ENCODE data around the gene NUAK1.
A peak's percentile ranks its signal among the peaks of the same experiment; 100 is the strongest.

The NUAK1 gene

DNA sequence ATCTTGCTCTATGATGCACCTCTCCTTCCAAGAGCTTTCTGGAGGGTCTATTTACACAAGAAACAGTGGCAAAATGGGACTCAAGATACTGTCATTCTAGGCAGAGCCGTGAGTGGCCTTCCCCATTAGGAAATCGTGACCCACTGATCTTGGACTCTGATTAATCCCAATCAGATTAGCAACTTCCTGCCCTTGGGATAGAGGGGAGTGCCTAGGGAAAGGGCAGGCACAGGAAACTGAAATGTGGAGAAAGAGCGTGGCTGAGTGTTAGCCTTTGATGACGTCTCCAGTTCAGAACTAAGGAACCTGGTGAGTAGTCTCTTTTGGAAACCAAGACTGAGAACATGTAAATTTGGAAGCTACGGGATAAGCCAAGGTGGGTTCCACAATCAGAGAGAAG, 76.1 kb downstream of the NUAK1 start:
- no peak for DNase-seq (ENCODE audit: low spot score)

DNA sequence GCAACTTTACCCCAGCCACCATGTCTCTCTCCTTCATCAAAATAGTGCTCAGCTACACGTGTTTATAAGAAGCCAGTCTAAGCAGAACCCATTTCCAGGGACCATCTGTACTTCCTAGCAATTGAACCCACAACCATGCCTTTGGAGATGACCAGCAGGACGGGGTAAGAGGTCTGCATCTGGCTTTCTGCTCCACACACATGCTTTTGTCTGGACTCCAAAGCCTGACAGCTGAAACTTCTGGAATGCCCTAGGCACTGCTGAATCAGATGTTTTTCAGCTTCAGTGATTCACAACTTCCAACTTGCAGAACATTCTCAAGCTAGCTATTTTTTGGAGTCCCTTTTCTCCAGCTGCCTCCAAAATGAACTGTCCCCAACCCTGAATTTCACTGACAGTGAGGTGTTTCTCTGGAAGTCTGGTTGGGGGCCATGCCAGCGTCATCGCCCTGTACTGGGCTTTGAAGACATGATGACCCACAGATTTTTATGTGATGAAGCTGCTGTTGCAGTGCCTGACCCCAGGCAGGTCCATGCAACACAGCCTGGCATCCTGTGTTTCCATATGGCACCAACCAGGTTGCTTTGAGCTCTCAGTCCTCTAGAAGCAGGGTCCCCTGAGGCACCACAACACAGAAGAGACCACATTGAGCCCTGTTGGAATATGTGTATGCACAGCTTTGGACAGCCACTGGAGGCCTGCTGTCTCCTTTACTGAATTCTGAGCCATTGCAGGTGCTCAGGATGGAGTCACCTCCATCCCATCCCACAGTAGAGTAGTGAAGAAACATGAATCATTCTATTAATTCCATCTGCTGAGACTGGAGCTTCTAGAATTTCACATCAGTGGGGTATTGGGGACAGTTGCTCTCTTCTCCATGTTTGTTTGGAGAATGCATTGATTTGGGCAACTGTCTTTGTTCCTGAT, 80.2 kb downstream of the NUAK1 start:
- DNase-seq (ENCODE audit: low spot score): peak; percentile 73

DNA sequence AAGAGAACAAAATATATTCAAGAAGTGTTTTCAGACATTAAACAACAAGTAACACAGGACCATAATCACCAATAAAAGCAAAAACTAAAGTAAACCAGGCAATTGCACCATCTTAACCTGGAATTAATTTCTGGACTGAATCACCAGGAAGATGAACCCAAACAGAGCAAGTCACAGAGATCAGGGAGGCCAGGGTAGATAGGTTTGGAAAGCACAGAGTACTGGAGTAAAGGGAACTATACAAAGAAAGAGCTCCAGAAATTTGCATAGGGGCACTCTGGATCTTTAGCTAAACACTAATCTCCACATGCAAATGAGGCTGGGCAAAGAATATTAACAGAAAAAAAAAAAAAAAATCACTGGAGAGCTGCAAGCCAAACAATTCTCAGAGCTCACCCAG, 84.7 kb downstream of the NUAK1 start:
- DNase-seq (ENCODE audit: low spot score): no peak

DNA sequence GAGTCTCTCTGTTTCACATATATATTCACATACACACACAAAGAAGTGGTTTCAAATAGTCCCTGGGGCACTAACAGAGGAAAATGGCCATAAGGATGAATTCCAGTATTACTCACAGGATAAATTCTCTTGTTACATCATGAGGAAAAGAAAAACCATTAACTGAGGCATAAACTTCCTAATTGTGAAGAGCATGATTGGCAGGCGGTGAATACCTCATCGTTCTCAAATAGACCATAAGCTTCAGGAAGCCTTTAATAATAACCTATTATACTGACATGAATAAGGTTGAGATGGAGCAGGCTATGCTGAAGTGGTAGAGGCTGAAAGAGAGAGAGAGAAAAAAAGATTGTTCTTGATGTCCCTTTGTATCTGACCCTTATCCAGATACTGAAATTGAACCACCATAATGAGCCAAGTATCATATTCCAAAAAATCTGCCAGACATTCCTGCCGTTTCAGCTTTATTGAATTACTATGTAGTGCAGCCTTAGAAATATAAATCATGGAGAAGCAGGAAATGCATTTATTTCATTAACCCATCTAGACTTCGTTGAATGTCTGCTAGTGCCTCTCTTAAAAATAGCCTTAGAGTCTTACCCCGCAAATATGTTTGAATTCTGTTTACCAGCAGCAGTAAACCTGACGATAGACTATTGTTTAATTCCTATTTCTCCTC, 86.8 kb downstream of the NUAK1 start:
- DNase-seq (ENCODE audit: low spot score): peak; percentile 15

DNA sequence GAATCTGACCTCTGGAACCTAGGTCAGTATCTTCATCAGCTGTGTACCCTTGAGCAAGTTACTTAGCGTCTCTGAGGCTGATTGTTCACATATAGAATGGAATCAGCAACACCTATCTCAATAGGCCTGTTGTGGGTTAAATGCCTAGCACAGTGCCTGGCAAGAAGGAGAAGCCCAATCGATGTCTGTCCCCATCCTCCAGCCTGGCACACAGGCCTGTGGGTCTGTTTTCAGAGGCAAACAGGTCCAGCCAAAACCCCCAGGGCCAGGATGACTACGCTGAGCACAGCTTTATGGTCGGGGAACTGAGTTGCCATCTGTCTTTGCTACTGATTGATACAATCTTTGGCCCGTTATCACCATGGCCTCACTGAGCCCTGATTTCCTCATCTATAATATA, 89.2 kb downstream of the NUAK1 start:
- no peak for DNase-seq (ENCODE audit: low spot score)

DNA sequence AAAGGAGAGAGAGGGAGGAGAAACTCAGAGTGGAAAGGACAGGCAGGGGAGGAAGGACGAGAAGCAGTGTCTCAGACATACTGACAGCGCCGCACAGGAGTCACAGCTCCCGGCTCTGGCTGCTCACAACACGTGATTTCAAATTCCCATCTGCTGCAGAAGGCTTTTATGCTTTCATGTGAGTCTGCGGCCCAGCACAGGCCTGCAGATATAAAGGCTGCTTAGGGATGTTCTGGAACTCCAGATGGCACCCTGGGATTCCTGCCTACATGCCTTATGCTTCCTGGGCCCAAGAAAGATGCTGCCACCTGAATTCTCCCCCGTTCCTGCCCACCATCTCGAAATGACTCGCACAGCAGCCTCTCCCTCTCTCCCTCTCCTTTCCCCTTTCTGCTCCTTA, 89.6 kb downstream of the NUAK1 start:
- no peak for DNase-seq (ENCODE audit: low spot score)

DNA sequence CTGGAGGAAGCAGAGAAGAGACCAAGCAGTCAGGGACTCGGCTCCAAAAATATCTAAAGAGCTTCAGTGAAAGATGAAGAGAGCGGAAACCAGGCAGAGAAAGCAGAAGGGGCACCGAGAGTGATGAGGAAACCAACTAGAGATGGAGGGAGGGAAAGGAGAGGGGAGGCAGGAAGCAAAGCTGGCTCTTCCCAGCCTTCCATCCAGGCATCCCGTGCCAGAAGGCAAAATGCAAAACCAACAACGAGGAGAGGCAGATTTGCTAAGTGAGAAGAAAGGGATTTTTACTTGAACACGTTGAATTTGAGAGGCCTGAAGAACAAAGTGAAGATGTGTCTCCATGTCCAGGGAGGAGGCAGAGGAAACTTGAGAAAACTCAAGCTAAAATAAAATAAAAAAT, 90.1 kb downstream of the NUAK1 start:
- DNase-seq (ENCODE audit: low spot score): no peak

DNA sequence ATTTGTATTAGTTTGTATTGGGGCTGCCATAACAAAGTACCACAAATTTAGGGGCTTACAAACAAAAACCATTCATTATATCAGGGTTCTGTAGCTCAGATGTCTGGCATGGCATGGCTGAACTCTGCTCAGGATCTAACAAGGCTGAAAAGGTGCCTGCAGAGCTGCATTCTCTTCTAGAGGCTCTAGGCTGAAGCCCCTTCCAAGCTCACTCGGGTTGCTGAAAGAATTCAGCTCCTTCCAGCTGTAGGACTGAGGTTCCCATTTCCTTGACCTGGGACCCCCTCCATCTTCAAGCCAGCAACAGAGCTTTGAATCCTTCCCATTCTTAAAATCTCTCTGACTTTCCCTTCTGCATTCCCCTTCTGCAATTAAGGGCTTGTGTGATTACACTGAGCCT, 90.7 kb downstream of the NUAK1 start:
- DNase-seq (ENCODE audit: low spot score): no peak

DNA sequence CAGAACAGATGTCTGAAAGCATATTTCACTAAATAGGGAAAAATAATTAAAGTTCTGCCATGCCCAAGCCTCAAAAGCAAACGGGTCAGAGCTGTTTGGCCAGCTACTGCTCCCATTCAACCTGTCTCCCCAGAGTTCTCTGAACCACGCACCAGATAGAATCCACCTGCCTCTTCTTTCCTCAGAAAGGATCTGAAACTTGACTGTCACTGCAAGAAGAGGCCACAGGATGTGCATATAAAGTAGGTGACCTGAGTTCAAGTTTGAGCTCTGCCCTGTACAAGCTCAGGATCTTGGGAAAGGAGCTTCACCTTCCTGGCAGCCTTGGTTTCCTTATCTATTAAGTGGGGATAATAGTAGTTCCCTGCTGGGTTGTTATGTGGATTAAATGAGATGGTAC, 91.8 kb downstream of the NUAK1 start:
- DNase-seq (ENCODE audit: low spot score): no peak

DNA sequence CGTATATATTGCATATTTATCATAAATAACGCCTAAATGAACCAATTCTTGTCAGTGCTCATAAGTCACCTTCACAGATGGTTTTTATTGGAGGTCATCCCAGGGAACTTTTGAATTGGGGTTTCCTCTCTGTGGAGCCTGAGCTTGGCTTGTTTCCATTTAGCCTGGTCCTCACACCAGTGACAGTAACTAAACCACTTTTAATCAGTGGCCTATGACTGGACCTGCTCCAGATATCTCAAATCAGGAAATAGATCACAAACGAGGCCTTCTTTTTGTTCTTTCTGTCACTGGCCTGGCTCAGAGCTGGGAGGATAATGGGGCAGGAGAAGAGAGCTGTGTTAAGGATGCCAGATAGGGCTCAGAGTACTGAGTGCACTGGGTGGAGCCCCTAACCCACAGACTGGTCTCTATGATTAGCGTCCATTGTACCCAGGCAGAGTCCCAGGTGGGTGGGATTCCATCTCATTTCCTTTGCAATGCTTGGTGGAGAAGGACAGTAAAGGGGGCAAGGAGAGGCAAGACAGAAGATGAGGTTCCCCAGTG, 92.4 kb downstream of the NUAK1 start:
- no peak for DNase-seq (ENCODE audit: low spot score)

DNA sequence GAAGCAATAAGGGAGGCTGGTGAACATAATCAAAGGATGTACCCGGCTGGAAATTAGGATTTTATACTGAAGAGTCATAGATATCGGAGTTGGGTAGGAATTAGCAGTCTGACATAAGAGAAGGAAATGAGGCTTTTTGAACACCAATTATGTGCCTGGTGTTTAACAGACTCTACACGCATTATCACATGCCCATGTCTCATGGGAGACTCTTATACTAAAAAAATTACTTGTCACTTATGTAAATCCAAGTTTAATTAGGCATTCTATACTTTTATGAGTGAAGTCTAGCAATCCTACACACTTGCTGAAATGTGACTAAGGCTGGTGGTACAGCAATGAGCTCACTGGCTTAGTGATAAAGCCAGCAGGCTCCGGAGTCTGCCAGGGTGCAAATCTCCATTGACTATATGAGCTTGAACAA, 93.5 kb downstream of the NUAK1 start:
- no peak for DNase-seq (ENCODE audit: low spot score)

DNA sequence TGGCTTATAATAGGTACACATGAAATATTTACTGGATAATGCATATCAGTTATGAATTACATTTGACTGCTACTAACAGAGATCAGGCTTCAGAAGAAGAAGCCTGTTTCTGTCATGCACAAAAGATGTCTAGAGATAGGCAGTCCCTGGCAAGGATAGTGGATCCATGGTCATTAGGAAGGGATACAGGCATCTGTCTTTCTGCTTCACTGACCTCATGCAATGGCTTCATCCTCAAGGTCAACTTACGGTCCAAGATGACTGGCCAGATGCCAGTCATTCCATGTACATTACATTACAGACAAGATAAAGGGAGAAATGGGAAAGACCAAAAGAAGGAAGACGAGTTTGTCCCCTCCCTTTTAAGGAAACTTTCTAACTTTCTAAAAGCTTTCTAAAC, 94.0 kb downstream of the NUAK1 start:
- peak; percentile 12 for DNase-seq (ENCODE audit: low spot score)

DNA sequence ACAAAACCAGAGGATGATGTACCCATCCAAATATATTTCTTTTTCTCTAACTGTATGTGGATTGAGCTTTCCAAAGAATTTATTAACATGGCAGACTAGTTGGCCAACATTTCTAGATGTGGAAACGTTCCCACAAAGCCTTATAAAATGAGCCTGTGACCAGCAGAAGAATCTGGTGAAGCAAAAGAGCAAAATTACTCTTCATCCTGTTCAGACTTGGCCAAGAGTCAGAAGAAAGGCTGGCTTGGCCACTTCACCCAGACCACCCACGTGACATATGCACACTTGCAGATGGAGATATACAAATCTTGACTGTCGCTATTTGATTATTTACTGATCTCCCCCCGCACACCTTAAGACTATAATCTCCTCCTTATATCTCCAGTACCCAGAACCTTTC, 96.7 kb downstream of the NUAK1 start:
- no peak for DNase-seq (ENCODE audit: low spot score)

DNA sequence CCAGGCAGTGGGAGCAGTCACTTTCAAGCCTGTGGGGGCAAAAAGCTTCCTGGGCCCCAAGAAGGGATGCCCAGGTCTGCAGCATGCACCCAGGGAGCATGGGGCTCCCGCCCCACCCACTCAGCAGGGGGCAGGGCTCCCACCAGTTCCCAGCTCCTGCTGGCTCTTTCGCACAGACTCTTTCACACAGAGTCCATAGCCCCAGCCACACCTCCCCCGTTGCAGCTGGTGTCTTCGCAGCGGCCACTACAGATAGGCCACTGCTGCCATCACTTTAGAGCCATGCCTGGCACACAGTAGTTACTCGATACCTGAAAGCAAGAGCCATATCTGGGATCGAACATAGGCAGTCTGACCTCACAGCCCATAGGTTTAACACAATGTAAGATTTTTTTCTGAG, 98.2 kb downstream of the NUAK1 start:
- no peak for DNase-seq (ENCODE audit: low spot score)

DNA sequence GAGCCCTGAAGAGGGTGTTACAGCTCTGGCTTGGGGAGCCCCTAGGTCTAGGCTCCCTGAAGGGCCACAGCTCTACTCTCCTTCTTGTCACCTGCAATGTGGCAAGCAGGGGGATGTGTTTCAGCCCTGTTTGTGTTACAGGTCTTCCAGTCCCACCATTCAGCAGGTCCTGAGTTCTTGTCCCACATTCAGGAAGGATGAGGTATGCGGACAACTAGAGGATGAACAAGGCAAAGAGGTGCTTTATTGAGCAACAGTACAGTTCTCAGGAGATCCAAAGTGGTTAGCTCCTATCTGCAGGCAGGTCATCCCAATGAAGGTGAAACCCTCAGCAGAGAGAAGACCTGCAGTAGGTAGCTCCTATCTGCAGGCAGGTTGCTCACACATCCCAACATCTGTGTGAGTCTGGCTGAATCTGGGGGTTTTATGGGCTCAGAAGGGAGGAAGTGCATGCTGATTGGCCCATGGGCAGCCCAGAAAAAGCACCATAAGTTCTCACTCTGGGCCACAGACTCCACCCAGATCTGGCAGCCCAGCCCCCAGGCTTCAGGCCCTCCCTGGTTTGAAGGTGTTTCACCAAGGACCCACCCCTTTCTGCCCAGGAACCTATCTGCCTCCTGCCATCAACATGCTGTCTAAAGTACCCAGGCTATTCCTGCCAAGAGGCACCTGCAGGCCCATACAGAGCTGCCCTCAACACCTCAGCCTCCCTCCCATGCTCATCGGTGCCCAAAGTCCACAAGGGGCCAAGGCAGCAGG, 98.9 kb downstream of the NUAK1 start:
- no peak for DNase-seq (ENCODE audit: low spot score)

DNA sequence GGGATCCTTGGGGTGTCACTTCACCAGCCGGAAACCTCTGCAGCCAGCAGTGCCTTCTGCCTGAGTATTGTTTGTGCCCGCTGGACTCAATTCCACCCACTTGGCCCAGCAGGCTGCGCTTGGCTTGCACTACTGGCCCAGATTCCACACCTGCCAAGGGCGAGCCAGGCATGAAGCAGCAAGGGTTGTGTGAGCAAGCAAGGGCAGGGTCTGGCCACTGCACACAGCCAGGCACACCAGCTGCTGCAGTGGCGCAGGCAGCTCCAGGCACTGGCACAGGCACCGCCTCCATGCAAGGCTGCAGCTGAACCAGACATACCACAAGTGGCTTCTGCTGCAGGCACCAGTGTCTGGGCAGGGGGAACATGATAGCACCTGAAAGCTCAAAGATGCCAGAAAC, 99.5 kb downstream of the NUAK1 start:
- no peak for DNase-seq (ENCODE audit: low spot score)

DNA sequence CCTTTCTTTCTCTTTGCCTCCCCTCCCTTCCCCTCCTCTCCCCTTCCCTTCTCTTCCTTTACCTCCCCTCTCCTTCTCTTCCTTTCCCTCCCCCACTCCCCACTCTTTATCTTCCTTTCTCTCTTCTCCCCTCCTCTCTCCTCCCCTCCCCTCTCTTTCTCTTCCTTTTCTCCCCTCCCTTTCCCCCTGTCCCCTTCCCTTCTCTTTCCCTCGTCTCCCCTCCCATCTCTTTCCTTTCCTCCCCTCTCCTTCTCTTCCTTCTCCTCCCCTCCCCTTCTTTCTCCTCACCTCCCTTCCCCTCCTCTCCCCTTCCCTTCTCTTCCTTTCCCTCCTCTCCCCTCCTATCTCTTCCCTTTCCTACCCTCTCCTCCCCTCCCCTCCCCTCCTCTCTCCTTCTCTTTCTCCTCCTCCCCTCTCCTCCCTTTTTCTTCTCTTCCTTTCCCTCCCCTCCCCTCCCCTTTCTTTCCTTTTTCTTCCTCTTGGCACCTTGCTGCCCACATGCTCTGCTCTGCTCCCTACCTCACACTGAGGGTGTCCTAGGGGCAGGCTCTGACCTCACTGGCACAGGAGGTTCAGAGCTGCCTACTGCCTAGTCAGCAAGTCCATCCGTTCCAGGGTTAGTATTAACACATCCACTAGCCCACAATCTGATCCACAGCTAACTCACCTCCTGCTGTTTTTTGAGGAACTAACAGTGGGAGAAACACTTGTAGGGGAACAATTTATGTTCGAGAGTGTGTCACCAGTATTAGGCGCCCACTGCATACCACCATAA, 101.0 kb downstream of the NUAK1 start:
- DNase-seq (ENCODE audit: low spot score): no peak

DNA sequence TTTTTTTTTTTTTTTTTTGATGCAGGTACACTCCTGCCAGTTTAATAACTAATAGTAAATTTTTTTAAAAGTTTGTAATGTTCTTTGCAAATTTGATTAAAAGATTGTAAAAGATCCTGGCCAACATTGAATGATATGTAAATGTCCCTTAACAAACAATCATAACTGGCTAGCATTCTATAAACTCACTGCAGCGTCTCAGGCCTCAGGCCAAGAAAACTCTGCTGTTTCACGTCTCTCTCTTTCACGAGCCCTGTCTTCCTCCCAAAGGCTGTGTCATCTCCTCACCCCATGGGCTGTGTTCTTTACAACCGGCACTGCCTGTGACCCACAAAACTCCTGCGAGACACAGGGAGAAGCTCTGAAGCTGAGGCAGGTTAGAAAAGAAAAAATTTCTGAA, 103.3 kb downstream of the NUAK1 start:
- DNase-seq (ENCODE audit: low spot score): no peak

DNA sequence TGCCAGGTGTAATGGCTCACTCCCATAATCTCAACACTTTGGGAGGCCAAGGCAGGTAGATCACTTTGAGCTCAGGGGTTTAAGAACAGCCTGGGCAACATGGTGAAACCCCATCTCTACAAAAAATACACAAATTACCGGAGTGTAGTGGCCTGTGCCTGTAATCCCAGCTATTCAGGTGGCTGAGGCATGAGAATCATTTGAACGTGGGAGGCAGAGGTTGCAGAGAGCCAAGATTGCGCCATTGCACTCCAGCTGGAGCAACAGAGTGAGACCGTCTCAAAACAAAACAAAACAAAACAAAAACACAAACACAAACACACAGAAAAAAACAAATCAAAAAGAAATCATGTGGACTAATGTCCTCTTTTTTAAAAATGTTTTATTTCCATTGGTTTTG, 104.4 kb downstream of the NUAK1 start:
- no peak for DNase-seq (ENCODE audit: low spot score)

DNA sequence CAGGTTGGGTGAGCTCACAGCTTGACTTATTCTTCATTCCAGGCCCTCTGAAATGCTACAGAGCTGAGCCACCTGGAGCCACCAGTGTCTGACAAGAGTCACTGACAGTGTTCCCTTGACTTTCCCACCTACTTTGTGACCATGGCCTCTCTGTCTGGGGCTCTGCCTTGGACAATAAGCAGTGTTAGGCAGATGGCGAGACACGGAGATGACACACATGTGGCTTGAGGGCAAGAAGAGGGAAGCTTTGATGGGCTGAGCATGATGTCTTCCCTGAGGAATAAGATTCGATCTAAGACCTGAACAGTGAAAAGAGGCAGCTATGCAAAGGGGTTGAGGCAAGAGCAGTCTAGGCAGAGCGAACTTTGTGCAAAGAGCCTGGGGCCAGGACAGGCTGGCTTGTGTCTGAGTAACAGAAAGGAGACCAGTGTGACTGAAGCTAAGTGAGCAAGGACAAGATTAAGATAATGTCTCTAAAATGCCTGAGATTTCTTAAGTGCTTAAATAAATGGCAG, 105.5 kb downstream of the NUAK1 start:
- DNase-seq (ENCODE audit: low spot score): no peak

DNA sequence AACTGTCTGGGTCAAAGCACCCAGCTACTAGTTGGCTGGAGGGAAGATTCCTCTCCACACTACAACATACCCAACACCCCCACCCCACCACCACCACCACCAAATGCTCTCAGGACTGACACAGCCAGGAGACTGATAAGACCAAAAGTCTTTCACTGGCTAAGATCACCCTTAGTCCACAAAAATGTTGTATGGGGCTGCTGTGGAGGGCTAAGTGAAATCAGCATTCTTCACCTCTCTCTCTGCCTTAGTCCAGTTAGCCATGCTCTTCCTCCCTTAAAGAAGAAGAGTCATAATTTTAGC, 106.2 kb downstream of the NUAK1 start:
- peak; percentile 41 for DNase-seq (ENCODE audit: low spot score)
